Breast epithelium (tissue), 4 donors: ENCODE results near the gene PFN3. TPM values are rescaled to one million over a fixed set of nuclear protein-coding genes. Genes with fewer than 3 reads are reported as not detected.
"Not testable (repeated sequence)": the region's sequence is repeated elsewhere in the genome, so short reads cannot be mapped to it uniquely, and the experiment has no call there.

Source experiments
- DNase-seq, 2 donors: peaks; one replicate each; pipeline ENCODE4 v3.0.0-alpha.2; 2019; ENCODE audit warnings: low spot score in 2 of 2
- H3K27ac ChIP-seq, 2 donors: fragments of 200-600 bp; sonication (generic) in 1 of 2; one replicate each; pipeline ENCODE4 v1.5.1; 2016 to 2019; ENCODE audit warnings: mild to moderate bottlenecking in 1 of 2
- H3K27me3 ChIP-seq, 2 donors: fragments of 200-600 bp; sonication (generic) in 1 of 2; one replicate each; pipeline versions ENCODE4 v1.5.1 to v1.6.0; 2017 to 2019; ENCODE audit warnings: control low read depth in 1 of 2, mild to moderate bottlenecking in 1 of 2
- H3K36me3 ChIP-seq: fragments of 200-600 bp; one replicate; pipeline ENCODE4 v1.5.1; 2019
- H3K4me1 ChIP-seq, 2 donors: fragments of 200-600 bp; sonication (generic); one replicate each; pipeline ENCODE4 v1.5.1; 2016 to 2019; ENCODE audit warnings: control low read depth in 1 of 2
- H3K4me3 ChIP-seq, 3 donors: fragments of 200-600 bp; sonication (generic); 1 replicate in 2 of 3; 2 replicates in 1 of 3; pipeline ENCODE4 v1.5.1; 2016 to 2019; ENCODE audit warnings: mild to moderate bottlenecking in 3 of 3, moderate library complexity in 2 of 3
- H3K9me3 ChIP-seq, 2 donors: fragments of 200-600 bp; sonication (generic) in 1 of 2; one replicate each; pipeline ENCODE4 v1.5.1; 2016 to 2019; ENCODE audit warnings: control low read depth in 1 of 2
- POLR2A ChIP-seq: fragments of 450-650 bp; IDR thresholded peaks from one replicate; pipeline ENCODE4 v1.6.1; 2016; ENCODE audit warnings: antibody characterized with exemption, mild to moderate bottlenecking, moderate library complexity
- POLR2AphosphoS5 ChIP-seq, 3 donors: sonication (generic); formaldehyde crosslinking; IDR thresholded peaks; one replicate each; pipeline ENCODE4 v1.6.1; 2017; ENCODE audit warnings: antibody characterized with exemption in 3 of 3
- intact Hi-C: fragments of 100-400 bp; cut with DNase I; formaldehyde crosslinking; loops from one replicate; pipeline ENCODE4 v1.15.1; 2023; ENCODE audit warnings: low total_unique reads
- total RNA-seq, 3 donors: library from RNA; depleted of rRNA; stranded (reverse); fragments of >200 nt; gene quantifications; one replicate each; pipeline ENCODE4 v1.1.0, GENCODE V29; 2016
- TF ChIP-seq, protein P1 (sequence below), 3 donors: fragments of 450-650 bp; IDR thresholded peaks; one replicate each; pipeline ENCODE4 v1.5.1; 2016 to 2017; ENCODE audit warnings: antibody characterized with exemption in 3 of 3, mild to moderate bottlenecking in 3 of 3, moderate library complexity in 3 of 3

The PFN3 gene
- total RNA-seq, 3 donors from 2014 or later = not detected

DNA sequence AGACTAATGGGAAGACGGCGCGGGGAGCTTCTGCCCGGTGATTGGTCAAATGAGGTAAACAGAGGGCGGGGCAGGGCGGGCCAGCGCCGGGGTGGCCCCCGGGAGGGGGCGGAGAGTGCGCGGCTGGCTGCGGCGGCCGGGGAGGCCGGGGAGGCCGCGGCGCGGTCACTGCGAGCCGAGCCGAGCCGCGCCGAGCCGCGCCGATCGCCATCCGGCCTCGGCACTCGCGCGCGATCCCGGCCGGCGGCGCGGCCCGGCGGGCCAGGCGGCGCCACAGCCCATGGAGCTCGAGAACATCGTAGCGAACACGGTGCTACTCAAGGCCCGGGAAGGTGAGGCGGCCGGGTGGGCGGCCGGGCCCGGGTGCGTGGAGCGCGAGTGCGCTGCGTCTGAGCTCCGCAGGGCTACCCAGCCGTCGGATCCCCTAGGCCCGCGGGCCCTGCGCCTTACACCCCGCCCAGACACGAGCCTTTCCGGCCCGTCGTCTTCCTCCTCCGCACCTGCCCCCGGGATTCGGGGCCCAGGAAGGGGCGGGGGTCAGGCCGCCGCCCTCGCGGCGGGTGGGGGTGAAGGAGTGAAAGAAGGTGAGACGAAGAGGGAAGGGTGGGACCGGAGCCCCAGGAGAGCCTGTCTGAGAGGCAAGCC, 26.2 kb upstream of the PFN3 start, which contains the start of gene GRK6:
TSS of gene GRK6 (plus strand) at position 111 of the 645 bp plus-strand sequence. CDS start at position 281, 170 bp downstream.
- Histone ChIP-seq H3K27me3 (no peaks in the 10 kb centered on the region), H3K4me3 (peak within 1 kb of the TSS; percentile 77 to 88 (median 84)), H3K4me1 (peaks cover 5 to 17% of the 10 kb centered on the region in 2 donors), H3K9me3 (no peaks in the 10 kb centered on the region), H3K27ac (peak within 1 kb of the TSS; percentile 91 to 96), H3K36me3 (no peaks in the 10 kb centered on the region)
- intact Hi-C loops = loop anchor here (1.0 kb wide), 1 partner anchor 29 kb away; no protein-coding TSS in a partner anchor
- peak in 1 of 2 donors; percentile 68 for DNase-seq
- no peak for TF ChIP-seq POLR2A
- TF ChIP-seq POLR2AphosphoS5 (IDR thresholded peaks at IDR 0.05) = peak in 2 of 3 donors; percentile 14 to 25

DNA sequence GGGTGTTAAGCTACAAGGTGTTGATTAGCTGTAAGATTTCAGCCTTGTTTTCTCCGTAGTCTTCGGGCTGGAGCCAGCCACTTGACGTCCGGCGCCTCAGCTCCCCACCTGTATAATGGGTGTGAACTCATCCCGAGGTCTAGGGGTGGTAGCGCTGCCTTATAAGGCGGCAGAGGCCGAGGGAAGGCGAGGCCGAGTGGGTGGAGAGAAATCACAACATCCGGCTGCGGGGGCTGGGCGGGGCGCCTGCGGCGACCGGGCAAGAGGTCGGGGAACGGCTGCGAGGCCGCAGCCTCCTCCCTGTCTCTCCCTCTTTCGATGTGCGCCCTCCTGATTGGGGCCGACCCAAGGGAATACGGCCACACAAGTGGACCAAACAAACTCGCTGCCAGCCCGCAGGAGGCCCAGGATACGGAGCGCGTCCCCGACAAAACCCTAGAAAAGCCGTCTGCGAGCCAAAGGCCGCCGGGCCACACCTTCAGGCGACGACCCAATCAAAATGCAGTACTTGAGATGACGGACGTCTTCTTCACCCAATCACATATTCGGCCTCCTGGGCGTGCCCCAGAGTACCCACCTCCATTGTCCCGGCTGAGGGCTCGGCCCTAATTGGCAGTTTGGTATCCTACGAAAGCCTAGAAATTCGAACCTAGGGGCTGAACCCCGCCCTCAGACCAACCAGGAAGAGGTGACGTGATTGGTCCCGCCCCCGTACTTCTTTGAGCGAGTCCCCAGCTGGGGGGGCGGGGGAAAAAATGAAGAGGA, 25.5 kb upstream of the PFN3 start:
- Histone ChIP-seq H3K4me1 (peaks cover 5 to 17% of the 10 kb centered on the region in 2 donors), H3K36me3 (no peaks in the 10 kb centered on the region), H3K27me3 (no peaks in the 10 kb centered on the region), H3K27ac (peak overlapping the region; percentile 89 to 96), H3K9me3 (no peaks in the 10 kb centered on the region), H3K4me3 (peak overlapping the region; percentile 50 to 88 (median 70))
- TF ChIP-seq, protein P1, sequence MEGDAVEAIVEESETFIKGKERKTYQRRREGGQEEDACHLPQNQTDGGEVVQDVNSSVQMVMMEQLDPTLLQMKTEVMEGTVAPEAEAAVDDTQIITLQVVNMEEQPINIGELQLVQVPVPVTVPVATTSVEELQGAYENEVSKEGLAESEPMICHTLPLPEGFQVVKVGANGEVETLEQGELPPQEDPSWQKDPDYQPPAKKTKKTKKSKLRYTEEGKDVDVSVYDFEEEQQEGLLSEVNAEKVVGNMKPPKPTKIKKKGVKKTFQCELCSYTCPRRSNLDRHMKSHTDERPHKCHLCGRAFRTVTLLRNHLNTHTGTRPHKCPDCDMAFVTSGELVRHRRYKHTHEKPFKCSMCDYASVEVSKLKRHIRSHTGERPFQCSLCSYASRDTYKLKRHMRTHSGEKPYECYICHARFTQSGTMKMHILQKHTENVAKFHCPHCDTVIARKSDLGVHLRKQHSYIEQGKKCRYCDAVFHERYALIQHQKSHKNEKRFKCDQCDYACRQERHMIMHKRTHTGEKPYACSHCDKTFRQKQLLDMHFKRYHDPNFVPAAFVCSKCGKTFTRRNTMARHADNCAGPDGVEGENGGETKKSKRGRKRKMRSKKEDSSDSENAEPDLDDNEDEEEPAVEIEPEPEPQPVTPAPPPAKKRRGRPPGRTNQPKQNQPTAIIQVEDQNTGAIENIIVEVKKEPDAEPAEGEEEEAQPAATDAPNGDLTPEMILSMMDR (IDR thresholded peaks at IDR 0.05) = peak in 1 of 3 donors; percentile 6
- TF ChIP-seq POLR2A = peak; percentile 56
- peak; percentile 84 to 95 (median 94) for TF ChIP-seq POLR2AphosphoS5 (IDR thresholded peaks at IDR 0.05)
- intact Hi-C loops = loop anchor here (1.0 kb wide), 1 partner anchor 29 kb away; no protein-coding TSS in a partner anchor
- peak; percentile 99 to 100 for DNase-seq

DNA sequence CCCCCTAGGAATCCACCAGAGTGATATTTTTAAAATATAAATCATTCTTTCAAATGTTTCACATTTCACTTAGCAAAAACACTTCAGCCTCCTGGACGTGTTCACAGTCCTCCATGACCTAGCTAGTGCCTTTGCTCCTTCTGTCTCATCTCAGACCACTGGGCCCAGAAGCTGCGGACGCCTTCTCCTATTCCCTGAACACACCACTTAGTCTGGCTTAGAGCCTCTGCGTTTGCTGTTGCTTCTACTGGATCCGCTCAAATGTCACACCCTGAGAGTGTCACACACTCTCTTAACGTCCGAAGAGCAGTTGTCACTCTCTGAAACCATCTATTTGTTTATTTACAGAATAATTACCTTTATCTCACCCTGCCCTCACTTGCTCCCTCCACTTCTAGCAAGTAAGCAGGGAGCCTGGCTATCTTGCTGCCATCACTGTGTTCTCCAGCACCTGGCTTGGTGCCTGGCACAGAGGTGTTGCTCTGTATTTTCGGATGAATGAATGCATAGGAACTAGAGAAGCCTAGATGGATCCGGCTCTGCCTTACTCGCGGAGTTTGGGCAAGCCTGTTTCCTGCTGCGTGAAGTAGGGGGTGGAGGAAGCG, 24.8 kb upstream of the PFN3 start:
- TF ChIP-seq, protein P1 (IDR thresholded peaks at IDR 0.05) = peak in 1 of 3 donors; percentile 2
- no peak for TF ChIP-seq POLR2AphosphoS5 (IDR thresholded peaks at IDR 0.05)
- Histone ChIP-seq H3K27ac (peak overlapping the region; percentile 89 to 96), H3K36me3 (no peaks in the 10 kb centered on the region), H3K27me3 (no peaks in the 10 kb centered on the region), H3K4me1 (peaks cover 5 to 12% of the 10 kb centered on the region in 2 donors), H3K4me3 (peak overlapping the region; percentile 50 to 88 (median 70)), H3K9me3 (no peaks in the 10 kb centered on the region)
- DNase-seq = no peak
- intact Hi-C loops = no loop called here

DNA sequence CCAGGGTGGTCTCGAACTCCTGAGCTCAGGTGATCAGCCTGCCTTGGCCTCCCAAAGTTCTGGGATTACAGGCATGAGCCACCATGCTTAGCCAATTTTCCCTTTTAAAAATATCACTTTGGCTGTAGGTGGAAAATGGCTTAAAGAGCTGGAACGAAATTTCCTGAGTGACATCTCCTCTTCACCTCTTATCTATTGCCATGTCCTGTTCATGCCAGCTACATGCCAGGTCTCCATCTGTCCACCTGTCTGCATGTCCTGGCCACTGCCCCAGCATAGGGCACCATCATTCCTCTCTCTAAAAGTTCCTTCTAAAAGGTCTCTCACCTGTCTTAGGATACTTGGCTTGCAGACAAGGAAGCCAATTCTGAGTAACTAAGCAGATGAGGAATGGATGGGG, 23.2 kb upstream of the PFN3 start:
- DNase-seq = no peak
- Histone ChIP-seq H3K27me3 (no peaks in the 10 kb centered on the region), H3K36me3 (no peaks in the 10 kb centered on the region), H3K9me3 (no peaks in the 10 kb centered on the region), H3K4me3 (no peak overlapping the region), H3K4me1 (peaks cover 5 to 12% of the 10 kb centered on the region in 2 donors), H3K27ac (no peak overlapping the region)
- intact Hi-C loops = no loop called here
- TF ChIP-seq, protein P1 (IDR thresholded peaks at IDR 0.05) = no peak
- no peak for TF ChIP-seq POLR2A
- no peak for TF ChIP-seq POLR2AphosphoS5 (IDR thresholded peaks at IDR 0.05)

DNA sequence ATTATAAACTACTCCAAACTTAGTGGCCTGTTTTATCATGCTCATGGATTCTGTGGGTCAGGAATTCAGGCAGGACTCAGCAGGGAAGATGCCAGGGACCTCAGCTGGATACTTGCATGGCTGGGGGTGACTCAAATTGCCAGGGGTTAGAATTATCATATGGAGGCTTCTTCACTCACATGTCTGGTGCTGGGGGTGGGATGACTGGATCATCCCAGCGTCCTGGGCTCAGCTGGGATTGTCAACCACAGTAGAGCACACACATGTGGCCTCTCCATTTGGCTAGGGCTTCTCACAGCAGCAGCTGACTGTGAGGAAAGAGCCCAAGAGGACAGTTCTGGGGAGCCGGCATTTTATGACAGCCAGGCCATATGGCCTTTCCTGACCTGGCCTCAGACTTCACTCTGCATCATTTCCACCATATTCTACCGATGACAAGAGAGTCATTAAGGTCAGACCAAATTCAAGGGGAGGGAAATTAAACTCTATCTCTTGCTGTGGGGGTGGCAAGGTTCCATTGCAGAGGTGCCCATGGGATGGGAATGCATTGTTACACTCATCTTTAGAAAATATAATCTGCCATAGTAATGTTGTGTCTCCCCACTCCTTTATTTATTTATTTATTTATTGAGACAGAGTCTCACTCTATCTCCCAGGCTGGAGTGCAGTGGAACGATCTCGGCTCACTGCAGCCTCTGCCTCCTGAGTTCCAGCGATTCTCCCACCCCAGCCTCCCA, 20.8 kb upstream of the PFN3 start:
- intact Hi-C loops = no loop called here
- no peak for TF ChIP-seq POLR2A
- no peak for TF ChIP-seq POLR2AphosphoS5 (IDR thresholded peaks at IDR 0.05)
- TF ChIP-seq, protein P1 (IDR thresholded peaks at IDR 0.05) = no peak
- no peaks in the 10 kb centered on the region for H3K4me1 ChIP-seq
- no peaks in the 10 kb centered on the region for H3K9me3 ChIP-seq
- no peak overlapping the region for H3K27ac ChIP-seq
- H3K36me3 ChIP-seq = no peaks in the 10 kb centered on the region
- no peaks in the 10 kb centered on the region for H3K27me3 ChIP-seq
- DNase-seq = no peak
- H3K4me3 ChIP-seq = no peak overlapping the region

DNA sequence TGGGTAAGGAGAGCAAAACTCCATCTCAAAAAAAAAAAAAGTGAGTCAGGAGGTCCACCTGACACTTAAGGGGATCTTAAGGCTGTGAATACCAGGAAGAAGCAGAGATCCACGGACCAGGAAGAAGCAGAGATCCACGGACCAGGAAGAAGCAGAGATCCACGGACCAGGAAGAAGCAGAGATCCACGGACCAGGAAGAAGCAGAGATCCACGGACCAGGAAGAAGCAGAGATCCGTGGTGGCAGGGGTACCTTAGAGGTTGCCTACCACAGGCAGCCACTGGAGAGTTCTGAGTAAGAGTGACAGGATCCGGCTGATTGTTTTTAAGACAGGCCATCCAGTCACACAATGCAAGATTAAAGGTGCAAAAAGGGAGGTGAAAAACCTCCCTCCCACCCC, 20.0 kb upstream of the PFN3 start:
- H3K27ac ChIP-seq, H3K9me3 ChIP-seq, H3K36me3 ChIP-seq, DNase-seq, H3K4me3 ChIP-seq, H3K4me1 ChIP-seq, intact Hi-C loops, H3K27me3 ChIP-seq: not testable (repeated sequence)
